AG04450 (cell line): ENCODE measurements around the gene SULF2. TPM values are rescaled to one million over a fixed set of nuclear protein-coding genes. Genes with fewer than 3 reads are reported as not detected.

Experiments used
- CTCF ChIA-PET: fragments of 300-600, 350-600 bp; formaldehyde crosslinking; extraction: SDS; loops from one replicate; lab custom pipeline; 2022; ENCODE audit warnings: antibody characterized with exemption, inconsistent platforms; lab: Charles Lee
- POLR2A ChIA-PET: fragments of 350-600 bp; formaldehyde crosslinking; extraction: SDS; loops from one replicate; lab custom pipeline; 2021; ENCODE audit warnings: antibody characterized with exemption, inconsistent platforms; lab: Yijun Ruan, JAX
- DNase-seq: peaks from one replicate; pipeline ENCODE4 v3.0.0-alpha.2; 2011; ENCODE audit warnings: low read depth, low spot score
- H3K27ac ChIP-seq: one replicate; pipeline ENCODE4 v1.5.1; 2012; ENCODE audit warnings: low read depth, low read length, control low read depth
- H3K27me3 ChIP-seq: one replicate; pipeline ENCODE4 v1.6.0; 2012; ENCODE audit warnings: low read length; ENCODE audit not compliant: control insufficient read depth, insufficient read depth
- H3K4me3 ChIP-seq: 2 replicates; pipeline ENCODE4 v1.5.1; 2011; ENCODE audit warnings: mild to moderate bottlenecking, low read depth, low read length, control low read depth
- H3K9me3 ChIP-seq: 2 replicates; pipeline ENCODE4 v1.5.1; 2012; ENCODE audit warnings: low read length; ENCODE audit not compliant: control insufficient read depth, insufficient read depth
- polyA plus RNA-seq: library from polyadenylated mRNA; depleted of rRNA; stranded (reverse); fragments of >200 nt; gene quantifications from 2 replicates; pipeline ENCODE4 v1.2.3, GENCODE V29; 2011
- TF ChIP-seq, protein P1 (sequence below): IDR thresholded peaks from 2 replicates; pipeline ENCODE4 v1.5.1; 2011; ENCODE audit warnings: low read depth, low read length, control low read depth, inconsistent platforms

SULF2 gene
- polyA plus RNA-seq, 1 experiment = 0.73 TPM

DNA sequence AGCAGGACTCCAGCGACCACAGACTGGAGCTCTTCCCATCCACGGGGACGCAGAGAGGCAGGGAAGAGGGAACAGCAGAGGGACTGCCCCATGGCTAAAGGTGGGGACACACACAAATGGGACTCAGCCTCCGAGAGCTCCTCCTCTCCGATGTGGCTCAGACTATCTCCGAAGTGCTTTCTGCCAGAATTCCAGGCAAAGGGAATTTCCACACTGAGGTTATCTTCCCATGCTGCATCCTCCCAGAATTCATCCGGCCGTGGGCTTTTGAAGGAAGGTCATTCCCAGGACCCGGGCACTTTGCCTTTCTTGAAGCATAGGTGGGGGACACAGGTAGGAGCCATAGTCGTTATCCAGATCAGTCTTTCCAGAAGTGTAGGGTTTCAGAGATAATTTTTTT, 67.9 kb downstream of the SULF2 start:
- Histone ChIP-seq H3K27ac (no peak overlapping the region), H3K27me3 (peaks cover 29% of the 10 kb centered on the region), H3K4me3 (no peak overlapping the region), H3K9me3 (no peaks in the 10 kb centered on the region)
- ChIA-PET CTCF (interaction anchor here (0.6 to 1.9 kb wide), 2 partner anchors 42 to 903 kb away, joined by 3 to 6 read pairs; no protein-coding TSS in a partner anchor), POLR2A (no interaction called here)
- TF ChIP-seq, protein P1, sequence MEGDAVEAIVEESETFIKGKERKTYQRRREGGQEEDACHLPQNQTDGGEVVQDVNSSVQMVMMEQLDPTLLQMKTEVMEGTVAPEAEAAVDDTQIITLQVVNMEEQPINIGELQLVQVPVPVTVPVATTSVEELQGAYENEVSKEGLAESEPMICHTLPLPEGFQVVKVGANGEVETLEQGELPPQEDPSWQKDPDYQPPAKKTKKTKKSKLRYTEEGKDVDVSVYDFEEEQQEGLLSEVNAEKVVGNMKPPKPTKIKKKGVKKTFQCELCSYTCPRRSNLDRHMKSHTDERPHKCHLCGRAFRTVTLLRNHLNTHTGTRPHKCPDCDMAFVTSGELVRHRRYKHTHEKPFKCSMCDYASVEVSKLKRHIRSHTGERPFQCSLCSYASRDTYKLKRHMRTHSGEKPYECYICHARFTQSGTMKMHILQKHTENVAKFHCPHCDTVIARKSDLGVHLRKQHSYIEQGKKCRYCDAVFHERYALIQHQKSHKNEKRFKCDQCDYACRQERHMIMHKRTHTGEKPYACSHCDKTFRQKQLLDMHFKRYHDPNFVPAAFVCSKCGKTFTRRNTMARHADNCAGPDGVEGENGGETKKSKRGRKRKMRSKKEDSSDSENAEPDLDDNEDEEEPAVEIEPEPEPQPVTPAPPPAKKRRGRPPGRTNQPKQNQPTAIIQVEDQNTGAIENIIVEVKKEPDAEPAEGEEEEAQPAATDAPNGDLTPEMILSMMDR = no peak
- no peak for DNase-seq

DNA sequence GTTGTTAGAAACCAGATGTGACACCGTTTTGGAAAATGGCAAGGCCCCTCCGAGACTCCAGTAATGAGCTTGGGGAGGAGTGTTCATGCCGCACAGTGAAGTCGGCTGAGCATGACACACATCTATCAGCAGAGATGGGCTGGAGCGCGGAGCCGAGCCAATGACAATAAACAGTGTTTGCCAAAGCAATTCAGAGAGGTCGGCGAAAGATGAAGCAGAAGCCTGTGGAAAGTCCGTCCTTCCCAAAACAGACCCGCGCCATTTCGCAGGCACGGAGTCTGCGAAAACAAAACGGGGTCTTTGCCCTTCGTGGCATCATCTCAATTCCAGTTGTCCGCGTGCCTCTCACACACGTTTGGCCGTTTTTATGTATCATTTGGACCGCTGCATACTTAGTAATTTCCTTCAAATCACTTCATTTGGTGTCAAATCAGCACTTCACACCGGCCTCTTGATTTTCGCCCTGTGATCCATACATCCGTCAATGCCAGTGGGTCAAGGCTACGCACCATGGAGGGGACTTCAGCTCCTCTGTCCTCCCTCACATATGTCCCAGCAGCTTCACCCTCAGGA, 71.3 kb downstream of the SULF2 start:
- H3K27ac ChIP-seq = no peak overlapping the region
- H3K27me3 ChIP-seq = peaks cover 29% of the 10 kb centered on the region
- DNase-seq = no peak
- no peak overlapping the region for H3K4me3 ChIP-seq
- TF ChIP-seq, protein P1 = no peak
- H3K9me3 ChIP-seq = no peaks in the 10 kb centered on the region
- ChIA-PET POLR2A (no interaction called here), CTCF (interaction anchor here (1.5 kb wide), 1 partner anchor 907 kb away, joined by 4 read pairs; no protein-coding TSS in a partner anchor)

DNA sequence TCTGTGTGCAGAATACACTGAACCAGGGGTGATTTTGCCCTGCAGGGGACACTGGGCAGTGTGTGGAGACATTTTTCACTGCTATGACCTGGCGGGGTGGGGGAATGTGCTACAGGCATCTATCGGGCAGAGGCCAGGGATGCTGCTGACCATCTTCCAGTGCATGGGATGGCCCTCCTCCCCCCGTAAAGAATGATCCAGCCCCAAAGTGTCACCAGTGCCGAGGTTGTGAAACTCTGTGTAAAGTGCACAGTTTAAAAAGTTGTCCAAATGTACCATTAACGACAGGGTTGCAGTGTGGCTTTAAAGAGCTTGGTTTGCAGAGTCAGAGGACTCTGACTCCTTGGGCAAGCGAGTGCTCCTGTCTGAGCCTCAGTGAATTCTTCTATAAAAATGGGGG, 72.1 kb downstream of the SULF2 start:
- Histone ChIP-seq H3K9me3 (no peaks in the 10 kb centered on the region), H3K4me3 (no peak overlapping the region), H3K27me3 (peaks cover 31% of the 10 kb centered on the region), H3K27ac (no peak overlapping the region)
- CTCF ChIA-PET = interaction anchor here (1.5 kb wide), 1 partner anchor 908 kb away, joined by 4 read pairs; no protein-coding TSS in a partner anchor
- POLR2A ChIA-PET = no interaction called here
- TF ChIP-seq, protein P1 = no peak
- no peak for DNase-seq

DNA sequence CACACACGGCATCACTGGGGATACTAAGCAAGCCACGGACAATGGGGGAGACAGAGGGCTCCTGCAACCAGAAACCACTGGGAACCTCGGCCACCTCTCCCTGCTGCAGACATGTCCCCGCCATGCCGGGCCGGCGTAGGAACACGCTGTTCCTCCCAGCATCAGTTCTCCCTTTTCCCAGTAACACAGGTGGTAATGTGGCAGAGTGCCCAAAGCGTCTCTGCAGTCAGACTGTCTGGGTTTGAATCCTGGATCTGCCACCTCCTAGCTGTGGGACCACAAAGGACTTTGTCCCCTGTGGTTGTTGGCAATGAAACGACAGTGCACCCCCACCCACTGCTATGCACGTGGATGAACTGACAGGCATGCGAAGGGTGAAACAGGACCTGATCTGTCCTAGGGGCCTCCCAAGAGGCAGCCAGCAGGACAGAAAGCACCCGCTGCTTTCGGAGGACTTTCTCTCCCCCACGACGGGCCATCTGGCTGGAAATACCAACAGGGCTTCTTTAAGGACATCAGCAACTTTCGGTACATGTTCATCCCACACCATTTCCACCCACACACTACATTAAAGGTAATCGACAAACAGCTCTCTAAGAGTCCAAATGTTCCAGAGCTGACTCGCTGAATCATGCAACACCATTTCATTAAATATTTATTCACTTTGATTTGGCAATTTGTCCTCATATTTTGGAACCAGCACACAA, 74.1 kb downstream of the SULF2 start:
- Histone ChIP-seq H3K9me3 (no peaks in the 10 kb centered on the region), H3K27me3 (peaks cover 31% of the 10 kb centered on the region), H3K4me3 (no peak overlapping the region), H3K27ac (no peak overlapping the region)
- POLR2A ChIA-PET = interaction anchor here (0.9 kb wide), 1 partner anchor 10 kb away, joined by 8 read pairs; no protein-coding TSS in a partner anchor
- TF ChIP-seq, protein P1 = no peak
- CTCF ChIA-PET = no interaction called here
- DNase-seq = no peak

DNA sequence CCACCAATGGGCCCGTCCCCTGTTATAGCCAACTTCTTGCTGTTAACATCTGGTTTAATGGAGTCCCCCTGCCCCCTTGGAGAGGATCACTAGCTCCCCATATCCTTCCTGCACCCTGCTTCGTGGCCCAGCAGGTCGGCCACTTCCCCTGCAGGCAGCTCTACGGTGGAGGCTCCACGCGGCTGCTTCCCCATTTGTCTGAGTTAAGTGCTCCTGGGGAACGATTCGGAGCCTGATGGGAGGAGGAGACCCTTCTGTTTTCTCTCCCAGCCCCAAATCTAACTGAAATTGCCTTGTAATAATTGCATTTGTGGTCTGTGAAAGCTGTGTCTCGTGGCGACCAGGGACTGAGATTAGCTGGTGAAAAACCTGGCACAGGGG, 74.6 kb downstream of the SULF2 start:
- CTCF ChIA-PET = no interaction called here

More for the DNA sequence above, 74.6 kb downstream of the SULF2 start:
- H3K9me3 ChIP-seq = no peaks in the 10 kb centered on the region
- H3K27ac ChIP-seq = no peak overlapping the region
- H3K27me3 ChIP-seq = peaks cover 31% of the 10 kb centered on the region
- TF ChIP-seq, protein P1 = no peak
- H3K4me3 ChIP-seq = no peak overlapping the region
- POLR2A ChIA-PET = no interaction called here
- no peak for DNase-seq
